Ectodermal cell (in vitro differentiated cells): ENCODE data around the gene CDKL4.
"Not testable (repeated sequence)": the region's sequence is repeated elsewhere in the genome, so short reads cannot be mapped to it uniquely, and the experiment has no call there.

Experiments used
- H3K27ac ChIP-seq: 2 replicates; pipeline ENCODE4 v1.7.0; 2013; ENCODE audit warnings: mild to moderate bottlenecking, low read depth, low read length; ENCODE audit not compliant: insufficient read depth, poor library complexity, severe bottlenecking
- H3K27me3 ChIP-seq: 2 replicates; pipeline ENCODE4 v1.7.0; 2013; ENCODE audit warnings: mild to moderate bottlenecking, low read length; ENCODE audit not compliant: insufficient read depth, control insufficient read depth, poor library complexity, severe bottlenecking
- H3K36me3 ChIP-seq: one replicate; pipeline ENCODE4 v1.7.0; 2013; ENCODE audit warnings: low read length; ENCODE audit not compliant: control insufficient read depth, insufficient read depth
- H3K4me1 ChIP-seq: one replicate; pipeline ENCODE4 v1.7.0; 2013; ENCODE audit warnings: low read length; ENCODE audit not compliant: control insufficient read depth, insufficient read depth
- H3K4me3 ChIP-seq: 2 replicates; pipeline ENCODE4 v1.7.0; 2013; ENCODE audit warnings: low read depth, low read length, control low read depth; ENCODE audit not compliant: insufficient read depth
- H3K9me3 ChIP-seq: 2 replicates; pipeline ENCODE4 v1.7.0; 2013; ENCODE audit warnings: mild to moderate bottlenecking, low read length, moderate library complexity; ENCODE audit not compliant: control insufficient read depth
- WGBS, 2 experiments: methylation state at CpG; one replicate each; pipeline ENCODE4 v1.1.7; 2013; ENCODE audit warnings: missing lambda C conversion rate in 2 of 2; 5-methylcytosine and 5-hydroxymethylcytosine counted together

The CDKL4 gene

GRCh38 chr2:39159283-39159682, 84.5 kb downstream of the CDKL4 start:
- Histone ChIP-seq H3K9me3 (no peaks in the 10 kb centered on the region), H3K27ac (no peak overlapping the region), H3K36me3 (no peaks in the 10 kb centered on the region), H3K4me1 (no peaks in the 10 kb centered on the region), H3K27me3 (no peaks in the 10 kb centered on the region), H3K4me3 (no peak overlapping the region)
- 94 to 100% methylated on average over 2 of the region's 2 CpGs for WGBS, 2 experiments

DNA sequence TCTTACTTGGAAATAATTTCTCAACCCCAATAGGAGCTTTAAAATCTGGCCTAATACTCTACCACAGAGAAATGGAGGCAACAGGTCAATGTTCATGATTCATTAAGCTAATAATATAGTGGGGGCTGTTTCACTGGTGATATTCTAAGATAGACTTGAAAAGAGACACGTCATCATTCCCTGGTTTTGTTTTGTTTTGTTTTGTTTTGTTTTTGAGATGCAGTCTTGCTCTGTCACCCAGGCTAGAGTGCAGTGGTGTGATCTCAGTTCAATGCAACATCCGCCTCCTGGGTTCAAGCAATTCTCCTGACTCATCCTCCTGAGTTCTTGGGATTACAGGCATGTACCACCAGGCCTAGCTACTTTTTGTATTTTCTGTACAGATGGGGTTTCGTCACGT, 85.4 kb downstream of the CDKL4 start:
- H3K27ac ChIP-seq = no peak overlapping the region
- no peaks in the 10 kb centered on the region for H3K36me3 ChIP-seq
- H3K27me3 ChIP-seq = no peaks in the 10 kb centered on the region
- H3K4me1 ChIP-seq = no peaks in the 10 kb centered on the region
- H3K9me3 ChIP-seq = no peaks in the 10 kb centered on the region
- WGBS, 2 experiments = 91 to 93% methylated on average over 4 of the region's 4 CpGs
- H3K4me3 ChIP-seq = no peak overlapping the region

- no peak overlapping the region for H3K27ac ChIP-seq
- no peak overlapping the region for H3K4me3 ChIP-seq
- no peaks in the 10 kb centered on the region for H3K36me3 ChIP-seq
- H3K9me3 ChIP-seq = no peaks in the 10 kb centered on the region
- no peaks in the 10 kb centered on the region for H3K4me1 ChIP-seq
- WGBS, 2 experiments = 91 to 93% methylated on average over 6 of the region's 6 CpGs
- H3K27me3 ChIP-seq = no peaks in the 10 kb centered on the region
Measured at GRCh38 chr2:39156846-39157245, 86.9 kb downstream of the CDKL4 start.

GRCh38 chr2:39156107-39156506, 87.7 kb downstream of the CDKL4 start:
- Histone ChIP-seq H3K27ac (no peak overlapping the region), H3K4me3 (no peak overlapping the region), H3K36me3 (no peaks in the 10 kb centered on the region), H3K4me1 (no peaks in the 10 kb centered on the region), H3K9me3 (no peaks in the 10 kb centered on the region), H3K27me3 (no peaks in the 10 kb centered on the region)

DNA sequence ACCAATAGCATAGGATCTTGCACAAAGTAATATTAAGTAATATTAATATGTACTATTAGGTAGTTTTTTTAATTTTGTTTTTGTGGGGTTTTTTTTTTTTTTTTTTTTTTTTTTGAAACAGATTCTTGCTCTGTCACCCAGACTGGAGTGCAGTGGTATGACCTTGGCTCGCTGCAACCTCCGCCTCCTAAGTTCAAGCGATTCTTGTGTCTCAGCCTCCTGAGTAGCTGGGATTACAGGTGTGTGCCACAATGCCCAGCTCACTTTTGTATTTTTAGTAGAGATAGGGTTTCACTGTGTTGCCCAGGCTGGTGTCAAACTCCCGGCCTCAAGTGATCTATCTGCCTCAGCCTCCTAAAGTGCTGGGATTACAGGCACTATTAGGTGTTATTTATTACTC, 88.2 kb downstream of the CDKL4 start:
- 92 to 95% methylated on average over 3 to 4 of the region's 4 CpGs for WGBS, 2 experiments

DNA sequence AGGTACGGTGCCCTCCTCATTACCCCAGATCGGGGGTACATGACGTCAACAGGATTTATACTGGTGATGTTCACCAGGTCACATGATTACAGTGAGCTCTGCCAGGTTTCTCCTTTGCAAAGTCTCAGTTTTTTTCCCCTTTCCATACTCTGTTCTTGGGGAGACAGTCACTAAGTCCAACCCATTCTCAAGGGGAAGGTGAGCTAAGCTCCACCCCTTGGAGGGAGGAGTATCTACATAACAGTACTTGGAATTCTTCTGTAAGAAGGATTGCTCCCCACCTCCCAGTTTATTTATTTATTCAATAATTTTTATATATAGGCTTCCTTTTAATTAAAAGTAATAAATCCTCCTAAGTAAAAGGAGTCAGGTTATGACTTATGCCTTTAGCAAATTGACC, 88.8 kb downstream of the CDKL4 start:
- no peaks in the 10 kb centered on the region for H3K9me3 ChIP-seq
- no peaks in the 10 kb centered on the region for H3K36me3 ChIP-seq
- no peak overlapping the region for H3K27ac ChIP-seq
- no peaks in the 10 kb centered on the region for H3K27me3 ChIP-seq
- no peak overlapping the region for H3K4me3 ChIP-seq
- WGBS, 2 experiments = 93 to 96% methylated on average over 3 of the region's 3 CpGs
- no peaks in the 10 kb centered on the region for H3K4me1 ChIP-seq

More for the DNA sequence above, 88.2 kb downstream of the CDKL4 start:
- not testable (repeated sequence) for H3K9me3 ChIP-seq, H3K36me3 ChIP-seq, H3K27me3 ChIP-seq, H3K27ac ChIP-seq, H3K4me1 ChIP-seq, H3K4me3 ChIP-seq

DNA sequence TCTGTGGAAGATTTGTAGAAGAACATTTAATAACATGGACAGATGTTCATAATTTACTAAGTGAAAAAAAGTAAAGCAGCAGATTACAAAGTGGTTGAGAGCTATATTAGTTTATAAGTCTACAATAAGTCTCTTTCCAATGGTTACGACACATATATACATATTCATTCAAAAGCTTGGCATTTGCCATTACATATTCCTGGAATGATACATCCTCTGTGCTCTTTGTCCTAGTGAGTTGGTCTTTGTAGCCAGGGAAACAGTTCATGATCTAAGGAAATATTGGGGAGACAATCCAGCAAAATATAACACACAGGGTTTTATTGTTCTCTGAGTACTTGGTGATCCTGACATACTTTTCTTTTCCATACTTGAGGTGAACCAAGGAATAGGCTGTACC, 90.5 kb downstream of the CDKL4 start:
- no peaks in the 10 kb centered on the region for H3K9me3 ChIP-seq
- no peak overlapping the region for H3K4me3 ChIP-seq
- no peaks in the 10 kb centered on the region for H3K27me3 ChIP-seq
- no peaks in the 10 kb centered on the region for H3K4me1 ChIP-seq
- H3K27ac ChIP-seq = no peak overlapping the region
- H3K36me3 ChIP-seq = no peaks in the 10 kb centered on the region
- WGBS, 2 experiments = 62% methylated on average over 1 of the region's 1 CpG; no CpG with 5 or more reads in 1 of the 2 experiments

GRCh38 chr2:39152504-39152903, 91.3 kb downstream of the CDKL4 start:
- Histone ChIP-seq H3K36me3 (no peaks in the 10 kb centered on the region), H3K9me3 (no peaks in the 10 kb centered on the region), H3K27ac (no peak overlapping the region), H3K4me1 (no peaks in the 10 kb centered on the region), H3K27me3 (no peaks in the 10 kb centered on the region), H3K4me3 (no peak overlapping the region)
- WGBS, 2 experiments = 100% methylated on average over 1 of the region's 2 CpGs

DNA sequence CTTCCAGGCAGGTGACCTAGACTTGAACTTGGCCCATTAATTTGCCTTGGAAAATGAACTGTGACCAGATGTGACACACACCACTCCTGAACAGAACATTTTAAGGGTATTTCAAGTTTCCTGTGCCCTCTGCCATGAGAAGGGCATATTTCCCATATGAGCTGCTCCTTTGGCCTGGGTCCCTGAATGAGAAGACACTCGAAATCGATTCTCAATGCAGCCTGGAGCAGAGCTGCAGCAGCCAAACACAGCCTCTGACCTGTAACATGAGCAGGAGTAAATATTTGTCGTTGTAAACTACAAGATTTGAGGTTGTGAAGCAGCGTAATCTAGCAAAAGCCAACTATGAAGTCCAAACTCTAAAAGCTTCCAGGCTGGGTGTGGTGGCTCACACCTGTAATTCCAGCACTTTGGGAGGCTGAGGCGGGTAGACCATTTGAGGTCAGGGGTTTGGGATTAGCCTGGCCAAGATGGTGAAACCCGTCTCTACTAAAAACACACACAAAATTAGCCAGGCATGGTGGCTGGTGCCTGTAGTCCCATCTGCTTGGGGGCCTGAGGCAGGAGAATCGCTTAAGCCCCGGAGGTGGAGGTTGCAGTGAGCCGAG, 92.8 kb downstream of the CDKL4 start:
- WGBS, 2 experiments = 83 to 85% methylated on average over 9 of the region's 9 CpGs
- Histone ChIP-seq H3K9me3 (no peaks in the 10 kb centered on the region), H3K4me1 (no peaks in the 10 kb centered on the region), H3K27ac (no peak overlapping the region), H3K36me3 (no peaks in the 10 kb centered on the region), H3K27me3 (no peaks in the 10 kb centered on the region), H3K4me3 (no peak overlapping the region)

DNA sequence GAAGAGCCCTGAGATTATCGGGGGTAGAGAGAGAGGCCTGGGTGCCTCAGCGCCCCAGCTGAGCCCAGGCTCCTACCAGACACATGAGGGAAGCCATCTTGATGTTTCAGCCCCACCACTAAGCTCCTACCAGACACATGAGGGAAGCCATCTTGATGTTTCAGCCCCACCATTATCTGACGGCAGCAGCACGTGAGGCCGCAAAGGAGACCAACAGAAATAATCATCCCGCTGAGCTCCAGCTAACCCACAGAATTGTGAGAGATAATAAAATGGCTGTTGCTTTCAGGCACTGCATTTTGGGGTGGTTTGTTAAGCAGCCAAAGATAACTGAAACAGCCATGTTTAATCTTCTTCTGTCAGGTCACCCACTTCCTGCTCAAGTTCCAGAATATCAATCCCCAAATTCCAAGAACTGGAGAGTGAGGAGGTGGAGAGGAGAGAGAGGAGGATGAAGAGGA, 93.6 kb downstream of the CDKL4 start:
- no peak overlapping the region for H3K4me3 ChIP-seq
- no peaks in the 10 kb centered on the region for H3K27me3 ChIP-seq
- H3K4me1 ChIP-seq = no peaks in the 10 kb centered on the region
- no peak overlapping the region for H3K27ac ChIP-seq
- WGBS, 2 experiments = 95 to 96% methylated on average over 6 of the region's 6 CpGs
- no peaks in the 10 kb centered on the region for H3K36me3 ChIP-seq
- no peaks in the 10 kb centered on the region for H3K9me3 ChIP-seq

- H3K27ac ChIP-seq = no peak overlapping the region
- no peaks in the 10 kb centered on the region for H3K27me3 ChIP-seq
- no peak overlapping the region for H3K4me3 ChIP-seq
- no peaks in the 10 kb centered on the region for H3K36me3 ChIP-seq
- no peaks in the 10 kb centered on the region for H3K4me1 ChIP-seq
- no peaks in the 10 kb centered on the region for H3K9me3 ChIP-seq
Measured at GRCh38 chr2:39146630-39147029, 97.1 kb downstream of the CDKL4 start.
